ENCODE data around the gene FAM227B.

GRCh38 chr15:49379996-49380395 is 240.6 kb downstream of the FAM227B start:
- TF ChIP-seq GATA2 (IDR thresholded peaks at IDR 0.05; ENCODE audit: low read depth, low read length) (no peak), GATA3 (IDR thresholded peaks at IDR 0.05; ENCODE audit: low read depth, low read length) (no peak)

Data from SH-SY5Y (cell line).